ENCODE measurements around the gene ADAMTSL1.

Gene ADAMTSL1

GRCh38 chr9:18707489-18708205 is 233.7 kb downstream of the ADAMTSL1 start:
- FAIRE-seq = no peak
- DNase-seq (ENCODE audit: extremely low spot score, insufficient read length, low read depth) = no peak

GRCh38 chr9:18708429-18708828 is 234.5 kb downstream of the ADAMTSL1 start:
- FAIRE-seq (no peak), DNase-seq (ENCODE audit: extremely low spot score, insufficient read length, low read depth) (no peak)

- FAIRE-seq (no peak), DNase-seq (ENCODE audit: extremely low spot score, insufficient read length, low read depth) (no peak)
Measured at GRCh38 chr9:18710065-18710464, 236.1 kb downstream of the ADAMTSL1 start.

GRCh38 chr9:18717759-18718158 is 243.8 kb downstream of the ADAMTSL1 start:
- FAIRE-seq = no peak
- DNase-seq (ENCODE audit: extremely low spot score, insufficient read length, low read depth) = no peak

- DNase-seq (ENCODE audit: extremely low spot score, insufficient read length, low read depth) = no peak
- FAIRE-seq = no peak
Measured at GRCh38 chr9:18718393-18718792, 244.4 kb downstream of the ADAMTSL1 start.

GRCh38 chr9:18718932-18719331 is 245.0 kb downstream of the ADAMTSL1 start:
- no peak for FAIRE-seq
- no peak for DNase-seq (ENCODE audit: extremely low spot score, insufficient read length, low read depth)

GRCh38 chr9:18720691-18721090 is 246.7 kb downstream of the ADAMTSL1 start:
- FAIRE-seq (no peak), DNase-seq (ENCODE audit: extremely low spot score, insufficient read length, low read depth) (no peak)

GRCh38 chr9:18721267-18721994 is 247.5 kb downstream of the ADAMTSL1 start:
- no peak for FAIRE-seq
- no peak for DNase-seq (ENCODE audit: extremely low spot score, insufficient read length, low read depth)

- FAIRE-seq = no peak
- DNase-seq (ENCODE audit: extremely low spot score, insufficient read length, low read depth) = no peak
Measured at GRCh38 chr9:18721995-18722310, 248.0 kb downstream of the ADAMTSL1 start.

GRCh38 chr9:18722882-18723281 is 248.9 kb downstream of the ADAMTSL1 start:
- FAIRE-seq (no peak), DNase-seq (ENCODE audit: extremely low spot score, insufficient read length, low read depth) (no peak)

GRCh38 chr9:18723366-18723765 is 249.4 kb downstream of the ADAMTSL1 start:
- DNase-seq (ENCODE audit: extremely low spot score, insufficient read length, low read depth) (no peak), FAIRE-seq (no peak)

- DNase-seq (ENCODE audit: extremely low spot score, insufficient read length, low read depth) = no peak
- no peak for FAIRE-seq
Measured at GRCh38 chr9:18726546-18726945, 252.6 kb downstream of the ADAMTSL1 start.

GRCh38 chr9:18727904-18728303 is 254.0 kb downstream of the ADAMTSL1 start:
- DNase-seq (ENCODE audit: extremely low spot score, insufficient read length, low read depth) (no peak), FAIRE-seq (no peak)

- DNase-seq (ENCODE audit: extremely low spot score, insufficient read length, low read depth) (no peak), FAIRE-seq (no peak)
Measured at GRCh38 chr9:18728642-18729041, 254.7 kb downstream of the ADAMTSL1 start.

- FAIRE-seq (no peak), DNase-seq (ENCODE audit: extremely low spot score, insufficient read length, low read depth) (no peak)
Measured at GRCh38 chr9:18730241-18730640, 256.3 kb downstream of the ADAMTSL1 start.

- no peak for DNase-seq (ENCODE audit: extremely low spot score, insufficient read length, low read depth)
- FAIRE-seq = no peak
Measured at GRCh38 chr9:18739127-18739526, 265.2 kb downstream of the ADAMTSL1 start.

- FAIRE-seq (no peak), DNase-seq (ENCODE audit: extremely low spot score, insufficient read length, low read depth) (no peak)
Measured at GRCh38 chr9:18739641-18740318, 265.8 kb downstream of the ADAMTSL1 start.

GRCh38 chr9:18741359-18741758 is 267.4 kb downstream of the ADAMTSL1 start:
- no peak for DNase-seq (ENCODE audit: extremely low spot score, insufficient read length, low read depth)
- no peak for FAIRE-seq

- FAIRE-seq = no peak
- no peak for DNase-seq (ENCODE audit: extremely low spot score, insufficient read length, low read depth)
Measured at GRCh38 chr9:18741945-18742344, 268.0 kb downstream of the ADAMTSL1 start.

GRCh38 chr9:18743421-18743820 is 269.5 kb downstream of the ADAMTSL1 start:
- no peak for DNase-seq (ENCODE audit: extremely low spot score, insufficient read length, low read depth)
- FAIRE-seq = no peak

- FAIRE-seq (no peak), DNase-seq (ENCODE audit: extremely low spot score, insufficient read length, low read depth) (no peak)
Measured at GRCh38 chr9:18743971-18744370, 270.0 kb downstream of the ADAMTSL1 start.

All from GM18507 (cell line).